Measurements from ENCODE around the gene ACAT1.

DNA sequence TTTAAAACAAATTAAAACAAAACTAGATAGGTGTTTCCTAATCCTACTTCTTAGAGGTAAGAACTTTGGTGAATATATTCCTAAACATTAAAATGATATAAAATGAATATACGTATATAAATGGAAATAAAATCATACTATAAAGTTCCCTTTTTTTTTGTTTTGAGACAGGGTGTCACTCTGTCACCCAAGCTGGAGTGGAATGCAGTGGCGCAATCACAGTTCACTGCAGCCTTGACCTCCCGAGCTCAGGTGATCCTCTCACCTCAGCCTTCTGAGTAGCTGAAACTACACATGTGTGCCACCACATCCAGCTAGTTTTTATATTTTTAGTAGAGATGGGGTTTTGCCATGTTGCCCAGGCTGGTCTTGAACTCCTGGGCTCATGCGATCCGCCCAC lies 56.2 kb downstream of the ACAT1 start:
- TF ChIP-seq POLR2A (IDR thresholded peaks at IDR 0.05): no peak
- TF ChIP-seq, protein P1, sequence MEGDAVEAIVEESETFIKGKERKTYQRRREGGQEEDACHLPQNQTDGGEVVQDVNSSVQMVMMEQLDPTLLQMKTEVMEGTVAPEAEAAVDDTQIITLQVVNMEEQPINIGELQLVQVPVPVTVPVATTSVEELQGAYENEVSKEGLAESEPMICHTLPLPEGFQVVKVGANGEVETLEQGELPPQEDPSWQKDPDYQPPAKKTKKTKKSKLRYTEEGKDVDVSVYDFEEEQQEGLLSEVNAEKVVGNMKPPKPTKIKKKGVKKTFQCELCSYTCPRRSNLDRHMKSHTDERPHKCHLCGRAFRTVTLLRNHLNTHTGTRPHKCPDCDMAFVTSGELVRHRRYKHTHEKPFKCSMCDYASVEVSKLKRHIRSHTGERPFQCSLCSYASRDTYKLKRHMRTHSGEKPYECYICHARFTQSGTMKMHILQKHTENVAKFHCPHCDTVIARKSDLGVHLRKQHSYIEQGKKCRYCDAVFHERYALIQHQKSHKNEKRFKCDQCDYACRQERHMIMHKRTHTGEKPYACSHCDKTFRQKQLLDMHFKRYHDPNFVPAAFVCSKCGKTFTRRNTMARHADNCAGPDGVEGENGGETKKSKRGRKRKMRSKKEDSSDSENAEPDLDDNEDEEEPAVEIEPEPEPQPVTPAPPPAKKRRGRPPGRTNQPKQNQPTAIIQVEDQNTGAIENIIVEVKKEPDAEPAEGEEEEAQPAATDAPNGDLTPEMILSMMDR (IDR thresholded peaks at IDR 0.05): no peak

Measured in Peyer's patch (tissue), 4 donors.